Endothelial cell of umbilical vein (primary cell): ENCODE data around the gene DYNC1H1. TPM values are rescaled to one million over a fixed set of nuclear protein-coding genes. Genes with fewer than 3 reads are reported as not detected.
"Not testable (repeated sequence)": the region's sequence is repeated elsewhere in the genome, so short reads cannot be mapped to it uniquely, and the experiment has no call there.

Source experiments
- BruUV-seq: library from RNA; stranded (reverse); fragments of 400-500 nt; replicated peaks from 2 replicates; lab custom pipeline; 2021; lab: Mats Ljungman, UMichigan
- CTCF ChIA-PET: fragments of 300-600, 350-600 bp; sonication (Branson Sonifier 250); formaldehyde crosslinking; loops from one replicate; lab custom pipeline; 2021; ENCODE audit warnings: antibody characterized with exemption, inconsistent platforms; lab: Charles Lee
- POLR2A ChIA-PET: fragments of 300-600, 350-600 bp; sonication (Branson Sonifier 250); formaldehyde crosslinking; loops from one replicate; lab custom pipeline; 2021; ENCODE audit warnings: antibody characterized with exemption, inconsistent platforms; lab: Charles Lee
- DNase-seq: peaks from one replicate; pipeline ENCODE4 v3.0.0-alpha.2; 2011; ENCODE audit warnings: low read depth, low spot score
- FAIRE-seq: peaks from 2 replicates; lab custom pipeline; 2011; peaks lifted over from hg19 to GRCh38; lab: Jason Lieb, UNC
- H2AFZ ChIP-seq: 2 replicates; pipeline ENCODE4 v1.6.0; 2012; ENCODE audit warnings: low read depth, low read length, control low read depth, inconsistent platforms
- H3K27ac ChIP-seq: 2 replicates; pipeline ENCODE4 v1.5.1; 2011; ENCODE audit warnings: low read depth, mild to moderate bottlenecking, control low read depth, low read length, moderate library complexity; ENCODE audit not compliant: insufficient read depth
- H3K27me3 ChIP-seq, 2 experiments: 2 replicates each; pipeline versions ENCODE4 v1.6.0 to v1.6.1; 2011; ENCODE audit warnings: low read length in 2 of 2, mixed read lengths in 1 of 2; ENCODE audit not compliant: control insufficient read depth in 2 of 2, insufficient read depth in 2 of 2
- H3K36me3 ChIP-seq, 2 experiments: 2 replicates in 1 of 2; 3 replicates in 1 of 2; pipeline ENCODE4 v1.5.1; 2011; ENCODE audit warnings: low read length in 2 of 2, mild to moderate bottlenecking in 1 of 2, moderate library complexity in 1 of 2; ENCODE audit not compliant: control insufficient read depth in 2 of 2, insufficient read depth in 2 of 2; ENCODE audit errors: extremely low read depth in 1 of 2
- H3K4me1 ChIP-seq: 3 replicates; pipeline ENCODE4 v1.5.1; 2011; ENCODE audit warnings: mild to moderate bottlenecking, low read length; ENCODE audit not compliant: control insufficient read depth, insufficient read depth; ENCODE audit errors: extremely low read depth
- H3K4me2 ChIP-seq: 2 replicates; pipeline ENCODE4 v1.6.1; 2011; ENCODE audit warnings: low read length, control low read depth, mixed read lengths; ENCODE audit not compliant: insufficient read depth
- H3K4me3 ChIP-seq, 3 experiments: fragments of 200-600 bp in 1 of 3; sonication (generic), shearing (Covaris generic) in 1 of 3; replicated peaks in 1 of 3; 2 replicates each; pipeline ENCODE4 v1.5.1; 2011 to 2016; ENCODE audit warnings: control low read depth in 3 of 3, low read length in 3 of 3, mild to moderate bottlenecking in 2 of 3, inconsistent platforms in 1 of 3, low read depth in 1 of 3, moderate library complexity in 1 of 3; ENCODE audit not compliant: insufficient read depth in 1 of 3
- H3K79me2 ChIP-seq: 2 replicates; pipeline ENCODE4 v1.6.0; 2012; ENCODE audit warnings: low read length, inconsistent platforms; ENCODE audit not compliant: control insufficient read depth, insufficient read depth
- H3K9ac ChIP-seq: replicated peaks from 2 replicates; pipeline ENCODE3; 2011; ENCODE audit warnings: low read length, control low read depth; ENCODE audit not compliant: insufficient read depth; ENCODE audit errors: extremely low read depth
- H3K9me1 ChIP-seq: replicated peaks from 3 replicates; pipeline ENCODE4 v1.6.0; 2011; ENCODE audit warnings: mild to moderate bottlenecking, low read length; ENCODE audit not compliant: control insufficient read depth, insufficient read depth; ENCODE audit errors: extremely low read depth
- H3K9me3 ChIP-seq: replicated peaks from 2 replicates; pipeline ENCODE4 v1.5.1; 2012; ENCODE audit warnings: low read length, inconsistent platforms; ENCODE audit not compliant: control insufficient read depth, insufficient read depth
- H4K20me1 ChIP-seq: replicated peaks from 2 replicates; pipeline ENCODE3; 2011; ENCODE audit warnings: mild to moderate bottlenecking, low read length; ENCODE audit not compliant: control insufficient read depth, insufficient read depth; ENCODE audit errors: extremely low read depth
- EZH2 ChIP-seq: IDR thresholded peaks from 2 replicates; pipeline ENCODE4 v1.6.1; 2012; ENCODE audit warnings: borderline replicate concordance, low read depth, mild to moderate bottlenecking, moderate library complexity, low read length, inconsistent platforms; ENCODE audit not compliant: severe bottlenecking
- FOS ChIP-seq: IDR thresholded peaks from 2 replicates; pipeline ENCODE4 v1.6.1; 2011; ENCODE audit warnings: mild to moderate bottlenecking, low read length, moderate library complexity, borderline replicate concordance; ENCODE audit not compliant: insufficient read depth
- GATA2 ChIP-seq: IDR thresholded peaks from 2 replicates; pipeline ENCODE4 v1.7.0; 2011; ENCODE audit warnings: low read depth, mild to moderate bottlenecking, moderate library complexity, mixed read lengths, low read length; ENCODE audit not compliant: insufficient read length, insufficient read depth
- JUN ChIP-seq: IDR thresholded peaks from 2 replicates; pipeline ENCODE4 v1.6.1; 2011; ENCODE audit warnings: borderline replicate concordance, low read depth; ENCODE audit not compliant: insufficient read length, insufficient read depth
- MYC ChIP-seq: IDR thresholded peaks from one replicate; pipeline ENCODE4 v1.6.1; 2011; ENCODE audit warnings: mild to moderate bottlenecking, low read depth, low read length
- POLR2A ChIP-seq: IDR thresholded peaks from 2 replicates; pipeline ENCODE4 v1.6.1; 2012; ENCODE audit warnings: low read depth, mild to moderate bottlenecking, control low read depth, low read length
- POLR2AphosphoS5 ChIP-seq: IDR thresholded peaks from 2 replicates; pipeline ENCODE4 v1.6.1; 2012; ENCODE audit warnings: low read depth, mild to moderate bottlenecking, control low read depth, low read length, moderate library complexity; ENCODE audit not compliant: insufficient read depth
- dilution Hi-C: fragments of 300-500 bp; cut with MboI; formaldehyde crosslinking; loops from one replicate; pipeline ENCODE4 v1.15.0; 2019; ENCODE audit warnings: low sequenced_read_pairs; ENCODE audit not compliant: extremely low pct_ligation_motif_present
- intact Hi-C: fragments of 100-400 bp; cut with micrococcal nuclease; formaldehyde crosslinking; loops from one replicate; pipeline ENCODE4 v1.10.0; 2022
- polyA plus RNA-seq, 4 experiments: library from polyadenylated mRNA; depleted of rRNA in 3 of 4; stranded (reverse) in 3 of 4; unstranded in 1 of 4; fragments of >200 nt; gene quantifications; 2 replicates each; pipeline versions ENCODE4 v1.2.1 to v1.2.3, GENCODE V29; 2011 to 2012; ENCODE audit warnings: missing spikeins in 1 of 4
- total RNA-seq: library from RNA; stranded (reverse); gene quantifications from 2 replicates; pipeline ENCODE4 v1.2.3, GENCODE V29; 2021
- TF ChIP-seq, protein P1 (sequence below), 2 donors: IDR thresholded peaks; 1 replicate in 1 of 2; 2 replicates in 1 of 2; pipeline ENCODE4 v1.5.1; 2011; ENCODE audit warnings: low read length in 2 of 2, mild to moderate bottlenecking in 2 of 2, moderate library complexity in 2 of 2, control low read depth in 1 of 2, inconsistent platforms in 1 of 2, low read depth in 1 of 2; ENCODE audit not compliant: insufficient read depth in 1 of 2; ENCODE audit errors: extremely low read depth in 1 of 2
- TF ChIP-seq, protein P2 (sequence below): IDR thresholded peaks from 2 replicates; pipeline ENCODE4 v1.6.1; 2011; ENCODE audit not compliant: insufficient read depth, insufficient read length

DYNC1H1 gene
- total and polyA plus RNA-seq, 2 donors (not counting 3 experiments of a cell fraction or from before 2014, with no cell fraction given): 254 to 648 TPM

DNA sequence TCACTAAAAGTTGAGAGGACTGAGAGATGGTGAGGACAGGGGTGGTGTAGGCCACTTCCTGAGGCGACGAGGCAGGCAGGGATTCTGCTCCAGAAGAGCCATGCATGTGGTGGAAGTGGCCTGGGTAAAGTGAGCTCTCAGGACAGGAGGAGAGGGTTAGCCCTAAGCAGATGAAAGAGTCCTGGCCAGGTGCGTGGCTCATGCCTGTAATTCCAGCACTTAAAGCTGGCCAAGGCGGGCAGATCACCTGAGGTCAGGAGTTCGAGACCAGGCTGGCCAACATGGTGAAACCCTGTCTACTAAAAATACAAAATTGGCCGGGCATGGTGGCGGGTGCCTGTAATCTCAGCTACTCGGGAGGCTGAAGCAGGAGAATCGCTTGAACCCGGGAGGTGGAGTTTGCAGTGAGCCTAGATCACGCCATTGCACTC lies 114.0 kb downstream of the DYNC1H1 start:
- H2AFZ ChIP-seq, H3K27ac ChIP-seq, H4K20me1 ChIP-seq, BruUV-seq, H3K27me3 ChIP-seq, dilution Hi-C loops, FAIRE-seq, H3K9me1 ChIP-seq, H3K9me3 ChIP-seq, H3K4me3 ChIP-seq, H3K9ac ChIP-seq, intact Hi-C loops, DNase-seq, H3K4me1 ChIP-seq, H3K4me2 ChIP-seq: not testable (repeated sequence)
- ChIA-PET CTCF (interaction anchor here (0.8 to 1.4 kb wide), 4 partner anchors 16 to 236 kb away, joined by 3 to 5 read pairs (median 3); no protein-coding TSS in a partner anchor), POLR2A (interaction anchor here (1.0 kb wide), 1 partner anchor 27 kb away, joined by 3 read pairs; no protein-coding TSS in a partner anchor)
- peaks cover 26 to 28% of the 10 kb centered on the region in 2 experiments for H3K36me3 ChIP-seq
- peaks cover 18% of the 10 kb centered on the region for H3K79me2 ChIP-seq
- TF ChIP-seq POLR2A: peak; percentile 26

DNA sequence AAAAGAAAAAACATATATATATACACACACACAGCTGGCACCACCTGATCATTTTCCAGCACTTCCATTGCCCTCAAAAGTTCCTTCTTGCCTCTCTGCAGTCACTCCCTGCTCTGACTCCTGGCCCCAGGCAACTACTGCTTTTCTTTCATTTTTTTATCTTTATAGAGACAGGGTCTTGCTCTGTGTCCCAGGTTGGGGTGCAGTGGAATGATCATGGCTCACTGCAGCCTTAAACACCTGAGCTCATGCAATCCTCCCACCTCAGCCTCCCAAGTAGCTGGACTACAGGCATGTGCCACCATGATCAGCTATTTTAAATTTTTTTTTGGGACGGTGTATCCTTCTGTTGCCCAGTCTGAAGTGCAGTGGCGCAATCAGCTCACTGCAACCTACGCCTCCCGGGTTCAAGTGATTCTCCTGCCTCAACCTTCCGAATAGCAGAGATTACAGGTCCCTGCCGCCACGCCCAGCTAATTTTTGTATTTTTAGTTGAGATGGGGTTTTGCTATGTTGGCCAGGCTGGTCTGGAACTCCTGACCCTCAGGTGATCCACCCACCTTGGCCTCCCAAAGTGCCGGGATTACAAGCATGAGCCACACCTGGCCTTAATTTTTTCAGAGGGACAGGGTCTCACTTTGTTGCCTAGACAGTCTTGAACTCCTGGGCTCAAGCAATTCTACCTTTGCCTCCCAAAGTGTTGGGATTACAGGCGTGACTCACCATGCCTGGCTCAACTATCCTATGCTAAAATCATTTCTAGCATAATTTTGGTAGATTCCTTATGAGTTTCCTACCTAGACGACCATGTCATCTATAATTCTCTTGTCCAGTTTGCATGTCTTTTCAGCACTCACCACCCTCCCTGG lies 114.7 kb downstream of the DYNC1H1 start:
- no peaks in the 10 kb centered on the region for H3K9me3 ChIP-seq
- TF ChIP-seq EZH2 (no peak), POLR2AphosphoS5 (no peak), FOS (no peak), MYC (no peak), JUN (no peak), GATA2 (no peak), POLR2A (no peak)
- TF ChIP-seq, protein P1, sequence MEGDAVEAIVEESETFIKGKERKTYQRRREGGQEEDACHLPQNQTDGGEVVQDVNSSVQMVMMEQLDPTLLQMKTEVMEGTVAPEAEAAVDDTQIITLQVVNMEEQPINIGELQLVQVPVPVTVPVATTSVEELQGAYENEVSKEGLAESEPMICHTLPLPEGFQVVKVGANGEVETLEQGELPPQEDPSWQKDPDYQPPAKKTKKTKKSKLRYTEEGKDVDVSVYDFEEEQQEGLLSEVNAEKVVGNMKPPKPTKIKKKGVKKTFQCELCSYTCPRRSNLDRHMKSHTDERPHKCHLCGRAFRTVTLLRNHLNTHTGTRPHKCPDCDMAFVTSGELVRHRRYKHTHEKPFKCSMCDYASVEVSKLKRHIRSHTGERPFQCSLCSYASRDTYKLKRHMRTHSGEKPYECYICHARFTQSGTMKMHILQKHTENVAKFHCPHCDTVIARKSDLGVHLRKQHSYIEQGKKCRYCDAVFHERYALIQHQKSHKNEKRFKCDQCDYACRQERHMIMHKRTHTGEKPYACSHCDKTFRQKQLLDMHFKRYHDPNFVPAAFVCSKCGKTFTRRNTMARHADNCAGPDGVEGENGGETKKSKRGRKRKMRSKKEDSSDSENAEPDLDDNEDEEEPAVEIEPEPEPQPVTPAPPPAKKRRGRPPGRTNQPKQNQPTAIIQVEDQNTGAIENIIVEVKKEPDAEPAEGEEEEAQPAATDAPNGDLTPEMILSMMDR (IDR thresholded peaks at IDR 0.05; ENCODE audit: extremely low read depth in 1 of 2, insufficient read depth in 1 of 2, low read depth in 1 of 2, low read length in 2 of 2): no peak
- TF ChIP-seq, protein P2, sequence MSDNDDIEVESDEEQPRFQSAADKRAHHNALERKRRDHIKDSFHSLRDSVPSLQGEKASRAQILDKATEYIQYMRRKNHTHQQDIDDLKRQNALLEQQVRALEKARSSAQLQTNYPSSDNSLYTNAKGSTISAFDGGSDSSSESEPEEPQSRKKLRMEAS: no peak
- dilution Hi-C loops (no loop called here), intact Hi-C loops (no loop called here)
- peaks cover 10% of the 10 kb centered on the region for H3K4me1 ChIP-seq
- no peak overlapping the region for H3K4me2 ChIP-seq
- no peaks in the 10 kb centered on the region for H3K9me1 ChIP-seq
- peaks cover 24% of the 10 kb centered on the region for H3K79me2 ChIP-seq
- FAIRE-seq: peak; percentile 35
- BruUV-seq: no TSS peak
- no peak overlapping the region for H3K4me3 ChIP-seq
- peaks cover 2% of the 10 kb centered on the region for H4K20me1 ChIP-seq
- H3K27me3 ChIP-seq: no peaks in the 10 kb centered on the region
- DNase-seq: no peak
- no peak overlapping the region for H3K27ac ChIP-seq
- POLR2A ChIA-PET: interaction anchor here (1.0 kb wide), 1 partner anchor 27 kb away, joined by 3 read pairs; no protein-coding TSS in a partner anchor
- peaks cover 26 to 31% of the 10 kb centered on the region in 2 experiments for H3K36me3 ChIP-seq
- no peak overlapping the region for H3K9ac ChIP-seq
- CTCF ChIA-PET: interaction anchor here (0.8 to 1.4 kb wide), 3 partner anchors 16 to 235 kb away, joined by 3 to 5 read pairs (median 3); no protein-coding TSS in a partner anchor
- H2AFZ ChIP-seq: no peak overlapping the region
